Measurements from ENCODE around the gene VPS50.

The VPS50 gene
- long read RNA-seq, transcript VPS50-202 (28 exons, 3,613 nt): major isoform, 66 of 91 reads
- long read RNA-seq, partial matches to known transcripts: 8 of 91 reads
- long read RNA-seq, other reads (novel, unspliced or antisense): 15 of 91 reads

GRCh38 chr7:93231799-93232672, at the start of gene VPS50:
Gene VPS50, plus strand, starts transcription at chr7:93232366. Its CDS starts 102 bp downstream, at chr7:93232468.
- Histone ChIP-seq H3K4me3 (replicated peaks; ENCODE audit: insufficient read depth, low read length) (peak within 1 kb of the TSS; percentile 86), H3K27me3 (ENCODE audit: insufficient read depth, poor library complexity, severe bottlenecking) (no peaks in the 10 kb centered on the region), H3K27ac (replicated peaks) (peak within 1 kb of the TSS; percentile 56)
- TF ChIP-seq SPI1 (IDR thresholded peaks at IDR 0.05; ENCODE audit: borderline replicate concordance, low read depth): no peak
- TF ChIP-seq POLR2AphosphoS5 (IDR thresholded peaks at IDR 0.05; ENCODE audit: low read depth): peak; percentile 59; the same call in 1 of the 2 replicates
- peak; percentile 49; the same call in 1 of the 2 replicates for TF ChIP-seq GABPA (IDR thresholded peaks at IDR 0.05; ENCODE audit: low read depth)
- DNase-seq (ENCODE audit: low read depth in 1 of 2, low spot score in 1 of 2): peak; percentile 77 to 97

- H3K27me3 ChIP-seq (ENCODE audit: insufficient read depth, poor library complexity, severe bottlenecking): peaks cover 20% of the 10 kb centered on the region
- H3K4me3 ChIP-seq (replicated peaks; ENCODE audit: insufficient read depth, low read length): no peak overlapping the region
- no peak for DNase-seq (ENCODE audit: low read depth in 1 of 2, low spot score in 1 of 2)
- no peak for TF ChIP-seq REST (IDR thresholded peaks at IDR 0.05; ENCODE audit: insufficient replicate concordance, low read depth)
- no peak for TF ChIP-seq SPI1 (IDR thresholded peaks at IDR 0.05; ENCODE audit: borderline replicate concordance, low read depth)
- TF ChIP-seq POLR2AphosphoS5 (IDR thresholded peaks at IDR 0.05; ENCODE audit: low read depth): no peak
- TF ChIP-seq GABPA (IDR thresholded peaks at IDR 0.05; ENCODE audit: low read depth): no peak
- no peak for TF ChIP-seq CTCF (IDR thresholded peaks at IDR 0.05; ENCODE audit: insufficient read depth, low read length)
- no peak overlapping the region for H3K27ac ChIP-seq (replicated peaks)
Measured at GRCh38 chr7:93185303-93186027, 46.7 kb upstream of the VPS50 start.

GRCh38 chr7:93188870-93189634, 43.1 kb upstream of the VPS50 start:
- no peak overlapping the region for H3K4me3 ChIP-seq (replicated peaks; ENCODE audit: insufficient read depth, low read length)
- H3K27me3 ChIP-seq (ENCODE audit: insufficient read depth, poor library complexity, severe bottlenecking): peaks cover 10% of the 10 kb centered on the region
- H3K27ac ChIP-seq (replicated peaks): no peak overlapping the region
- no peak for DNase-seq (ENCODE audit: low read depth in 1 of 2, low spot score in 1 of 2)
- no peak for TF ChIP-seq GABPA (IDR thresholded peaks at IDR 0.05; ENCODE audit: low read depth)
- no peak for TF ChIP-seq POLR2AphosphoS5 (IDR thresholded peaks at IDR 0.05; ENCODE audit: low read depth)
- no peak for TF ChIP-seq SPI1 (IDR thresholded peaks at IDR 0.05; ENCODE audit: borderline replicate concordance, low read depth)
- TF ChIP-seq CTCF (IDR thresholded peaks at IDR 0.05; ENCODE audit: insufficient read depth, low read length): no peak
- TF ChIP-seq REST (IDR thresholded peaks at IDR 0.05; ENCODE audit: insufficient replicate concordance, low read depth): no peak
